K562 (cell line): Measurements from ENCODE around the gene TIMM23.
"Not testable (repeated sequence)": the region's sequence is repeated elsewhere in the genome, so short reads cannot be mapped to it uniquely, and the experiment has no call there.

Source experiments
- BRCA1 ChIP-seq, 2 experiments: fragments of 450-650 bp in 1 of 2; sonication (generic) in 1 of 2; formaldehyde crosslinking in 1 of 2; IDR thresholded peaks; 2 replicates each; pipeline versions ENCODE4 v1.5.0 to v1.6.1; 2017 to 2020; ENCODE audit warnings: mild to moderate bottlenecking in 1 of 2, missing genetic modification reagents in 1 of 2
- E2F3 ChIP-seq: fragments of 250-450 bp; sonication (Bioruptor Pico); IDR thresholded peaks from 2 replicates; pipeline ENCODE4 v1.4.0; 2020; ENCODE audit warnings: mild to moderate bottlenecking
- EZH2 ChIP-seq: IDR thresholded peaks from 2 replicates; pipeline ENCODE4 v1.6.1; 2012; ENCODE audit warnings: low read depth, mild to moderate bottlenecking, inconsistent platforms, low read length, borderline replicate concordance
- MCM7 ChIP-seq, 2 experiments: fragments of 450-650 bp; IDR thresholded peaks; 2 replicates each; pipeline ENCODE4 v1.6.1; 2016 to 2018
- MYBL2 ChIP-seq, 2 experiments: fragments of 450-650 bp in 1 of 2; sonication (generic) in 1 of 2; formaldehyde crosslinking in 1 of 2; IDR thresholded peaks; 2 replicates each; pipeline versions ENCODE4 v1.6.1 to v1.8.1; 2017 to 2022; ENCODE audit warnings: borderline replicate concordance in 1 of 2, inconsistent platforms in 1 of 2, low read depth in 1 of 2, mild to moderate bottlenecking in 1 of 2, missing genetic modification reagents in 1 of 2, moderate library complexity in 1 of 2
- PRMT5 ChIP-seq: sonication (generic); formaldehyde crosslinking; IDR thresholded peaks from 2 replicates; pipeline ENCODE4 v1.5.0; 2020; ENCODE audit warnings: missing genetic modification reagents
- SIN3A ChIP-seq, 2 experiments: fragments of 150-350 bp in 1 of 2; IDR thresholded peaks; 2 replicates each; pipeline ENCODE4 v1.6.1; 2011 to 2016; ENCODE audit warnings: borderline replicate concordance in 2 of 2, low read depth in 2 of 2, low read length in 2 of 2, mild to moderate bottlenecking in 2 of 2, moderate library complexity in 2 of 2; ENCODE audit not compliant: control insufficient read depth in 1 of 2
- SREBF2 ChIP-seq: sonication (generic); formaldehyde crosslinking; IDR thresholded peaks from 2 replicates; pipeline ENCODE4 v1.4.0; 2020; ENCODE audit warnings: mild to moderate bottlenecking, missing genetic modification reagents
- TF ChIP-seq, protein P1 (sequence below): sonication (generic); formaldehyde crosslinking; IDR thresholded peaks from 2 replicates; pipeline ENCODE4 v1.8.1; 2023; ENCODE audit warnings: mild to moderate bottlenecking, missing genetic modification reagents, moderate library complexity
- TF ChIP-seq, protein P2 (sequence below), 3 experiments: IDR thresholded peaks in 2 of 3; conservative IDR thresholded peaks in 1 of 3; 2 replicates each; pipeline ENCODE4 v1.5.1; 2011 to 2012; ENCODE audit warnings: low read length in 3 of 3, mild to moderate bottlenecking in 3 of 3, control low read depth in 2 of 3, improper control_type of control experiment in 1 of 3, inconsistent platforms in 1 of 3, low read depth in 1 of 3, mixed read lengths in 1 of 3, moderate library complexity in 1 of 3; ENCODE audit not compliant: insufficient read depth in 2 of 3

DNA sequence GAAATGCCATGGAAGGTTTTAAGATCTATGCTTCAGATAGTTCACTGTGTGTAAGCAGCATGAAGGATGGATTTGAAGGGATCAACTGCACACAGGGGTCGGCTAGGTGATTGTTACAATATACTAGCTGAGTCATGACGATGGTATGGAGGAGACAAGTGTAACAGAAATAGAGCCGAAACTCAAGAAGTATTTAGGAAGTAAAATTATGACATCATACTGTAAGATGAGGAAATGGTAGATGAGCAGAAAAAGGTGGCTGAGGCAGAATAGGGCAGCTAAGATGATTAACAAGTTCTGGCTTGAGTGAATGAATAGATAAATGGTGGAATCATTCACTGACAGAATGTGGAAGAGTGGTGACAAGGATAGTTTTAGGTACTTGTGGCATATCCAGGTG is 37.5 kb upstream of the TIMM23 start:
- TF ChIP-seq SIN3A (IDR thresholded peaks at IDR 0.05; ENCODE audit: borderline replicate concordance in 2 of 2, control insufficient read depth in 1 of 2, low read depth in 2 of 2, low read length in 2 of 2); PRMT5 (CRISPR knock-in tag); SREBF2 (CRISPR knock-in tag); EZH2; E2F3; BRCA1 (IDR thresholded peaks at IDR 0.05); BRCA1 (CRISPR knock-in tag; IDR thresholded peaks at IDR 0.05); MCM7 (IDR thresholded peaks at IDR 0.05); MYBL2 (IDR thresholded peaks at IDR 0.05; ENCODE audit: low read depth); MYBL2 (CRISPR knock-in tag; IDR thresholded peaks at IDR 0.05; ENCODE audit: borderline replicate concordance): not testable (repeated sequence)
- TF ChIP-seq, protein P1, sequence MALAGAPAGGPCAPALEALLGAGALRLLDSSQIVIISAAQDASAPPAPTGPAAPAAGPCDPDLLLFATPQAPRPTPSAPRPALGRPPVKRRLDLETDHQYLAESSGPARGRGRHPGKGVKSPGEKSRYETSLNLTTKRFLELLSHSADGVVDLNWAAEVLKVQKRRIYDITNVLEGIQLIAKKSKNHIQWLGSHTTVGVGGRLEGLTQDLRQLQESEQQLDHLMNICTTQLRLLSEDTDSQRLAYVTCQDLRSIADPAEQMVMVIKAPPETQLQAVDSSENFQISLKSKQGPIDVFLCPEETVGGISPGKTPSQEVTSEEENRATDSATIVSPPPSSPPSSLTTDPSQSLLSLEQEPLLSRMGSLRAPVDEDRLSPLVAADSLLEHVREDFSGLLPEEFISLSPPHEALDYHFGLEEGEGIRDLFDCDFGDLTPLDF (CRISPR knock-in tag) = not testable (repeated sequence)
- TF ChIP-seq, protein P2, sequence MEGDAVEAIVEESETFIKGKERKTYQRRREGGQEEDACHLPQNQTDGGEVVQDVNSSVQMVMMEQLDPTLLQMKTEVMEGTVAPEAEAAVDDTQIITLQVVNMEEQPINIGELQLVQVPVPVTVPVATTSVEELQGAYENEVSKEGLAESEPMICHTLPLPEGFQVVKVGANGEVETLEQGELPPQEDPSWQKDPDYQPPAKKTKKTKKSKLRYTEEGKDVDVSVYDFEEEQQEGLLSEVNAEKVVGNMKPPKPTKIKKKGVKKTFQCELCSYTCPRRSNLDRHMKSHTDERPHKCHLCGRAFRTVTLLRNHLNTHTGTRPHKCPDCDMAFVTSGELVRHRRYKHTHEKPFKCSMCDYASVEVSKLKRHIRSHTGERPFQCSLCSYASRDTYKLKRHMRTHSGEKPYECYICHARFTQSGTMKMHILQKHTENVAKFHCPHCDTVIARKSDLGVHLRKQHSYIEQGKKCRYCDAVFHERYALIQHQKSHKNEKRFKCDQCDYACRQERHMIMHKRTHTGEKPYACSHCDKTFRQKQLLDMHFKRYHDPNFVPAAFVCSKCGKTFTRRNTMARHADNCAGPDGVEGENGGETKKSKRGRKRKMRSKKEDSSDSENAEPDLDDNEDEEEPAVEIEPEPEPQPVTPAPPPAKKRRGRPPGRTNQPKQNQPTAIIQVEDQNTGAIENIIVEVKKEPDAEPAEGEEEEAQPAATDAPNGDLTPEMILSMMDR (IDR thresholded peaks at IDR 0.05 in 2 of 3, conservative IDR thresholded peaks at IDR 0.05 in 1 of 3; ENCODE audit: insufficient read depth in 2 of 3, low read depth in 1 of 3, low read length in 3 of 3) = not testable (repeated sequence)
